Posterior cingulate gyrus (tissue), 11 donors: ENCODE measurements around the gene LENG1.

Experiments used
- DNase-seq, 10 donors: peaks; one replicate each; pipeline versions ENCODE4 v3.0.0 to v3.0.0-alpha.2; 2020 to 2021; ENCODE audit warnings: mixed read lengths in 3 of 10
- intact Hi-C: fragments of 100-400 bp; cut with DNase I; formaldehyde crosslinking; loops from one replicate; pipeline ENCODE4 v1.15.1; 2023

Gene LENG1

DNA sequence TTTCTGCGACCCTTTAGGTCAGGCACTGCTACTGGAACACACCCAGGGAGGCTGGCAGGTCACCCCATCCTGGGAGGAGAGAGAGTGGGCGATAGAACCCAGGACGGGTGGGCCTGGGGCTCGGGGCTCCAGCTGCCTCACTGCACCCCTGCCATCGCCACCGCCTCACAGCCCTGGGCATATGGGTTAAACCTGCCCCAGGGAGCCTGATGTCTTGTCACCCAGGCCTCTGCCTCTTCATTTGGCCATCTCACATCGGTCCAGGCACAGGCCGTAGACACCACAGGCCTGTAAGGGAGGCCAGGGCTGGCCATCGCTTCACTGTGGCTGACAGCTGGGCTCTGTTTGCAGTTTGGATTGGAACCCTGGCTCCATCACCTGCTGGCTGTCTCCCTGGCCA, 33.8 kb downstream of the LENG1 start:
- DNase-seq = no peak

DNA sequence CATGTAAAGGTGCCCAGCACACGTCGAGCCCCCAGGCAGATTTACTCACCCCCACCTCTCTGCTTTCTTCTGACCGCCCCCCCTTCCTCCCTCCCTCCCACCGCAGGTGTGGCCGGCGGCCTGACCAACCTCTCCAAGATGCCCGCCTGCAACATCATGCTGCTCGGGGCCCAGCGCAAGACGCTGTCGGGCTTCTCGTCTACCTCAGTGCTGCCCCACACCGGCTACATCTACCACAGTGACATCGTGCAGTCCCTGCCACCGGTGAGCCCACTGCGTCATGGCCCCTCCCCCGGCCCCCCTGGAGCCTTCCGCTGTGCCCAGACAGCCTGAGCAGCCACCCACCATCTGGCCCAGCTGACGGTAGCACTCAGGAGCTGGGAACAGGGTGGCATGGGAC, 35.1 kb downstream of the LENG1 start:
- DNase-seq = no peak
- intact Hi-C loops = no loop called here

More for the DNA sequence above, 33.8 kb downstream of the LENG1 start:
- intact Hi-C loops = no loop called here

DNA sequence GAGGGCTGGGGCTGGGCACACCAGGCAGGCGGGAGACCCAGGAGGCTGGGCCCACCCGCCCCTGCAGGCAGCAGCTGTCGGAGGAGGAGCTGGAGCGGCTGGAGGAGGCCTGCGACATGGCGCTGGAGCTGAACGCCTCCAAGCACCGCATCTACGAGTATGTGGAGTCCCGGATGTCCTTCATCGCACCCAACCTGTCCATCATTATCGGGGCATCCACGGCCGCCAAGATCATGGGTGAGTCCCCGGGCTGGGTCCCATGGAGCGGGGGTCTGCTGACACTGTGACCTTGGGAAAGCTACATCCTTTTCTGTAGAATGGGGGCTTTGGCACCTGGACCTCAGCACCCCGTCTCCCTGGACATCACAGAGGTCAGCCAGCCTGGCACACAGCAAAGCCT, 35.8 kb downstream of the LENG1 start:
- intact Hi-C loops = no loop called here
- no peak for DNase-seq

DNA sequence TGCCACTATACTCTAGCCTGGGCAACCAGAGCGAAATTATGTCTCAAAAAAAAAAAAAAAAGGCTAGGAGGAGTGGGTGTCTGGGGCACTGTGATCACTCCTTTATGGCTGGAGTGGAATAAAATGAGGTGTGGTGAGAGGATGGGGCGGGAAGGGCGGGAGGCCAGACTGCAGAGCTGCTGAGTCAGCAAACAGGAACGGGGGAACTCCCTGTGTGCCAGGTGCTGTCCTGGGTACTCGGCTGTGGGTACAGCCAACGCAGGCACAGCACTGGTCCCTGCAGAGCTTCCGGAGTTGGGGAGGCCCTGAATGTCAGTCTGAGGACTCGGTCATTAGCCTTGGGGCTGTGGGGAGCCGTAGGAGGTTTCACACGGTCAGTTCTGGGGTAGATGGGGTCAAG, 38.3 kb downstream of the LENG1 start:
- no peak for DNase-seq
- intact Hi-C loops = no loop called here

DNA sequence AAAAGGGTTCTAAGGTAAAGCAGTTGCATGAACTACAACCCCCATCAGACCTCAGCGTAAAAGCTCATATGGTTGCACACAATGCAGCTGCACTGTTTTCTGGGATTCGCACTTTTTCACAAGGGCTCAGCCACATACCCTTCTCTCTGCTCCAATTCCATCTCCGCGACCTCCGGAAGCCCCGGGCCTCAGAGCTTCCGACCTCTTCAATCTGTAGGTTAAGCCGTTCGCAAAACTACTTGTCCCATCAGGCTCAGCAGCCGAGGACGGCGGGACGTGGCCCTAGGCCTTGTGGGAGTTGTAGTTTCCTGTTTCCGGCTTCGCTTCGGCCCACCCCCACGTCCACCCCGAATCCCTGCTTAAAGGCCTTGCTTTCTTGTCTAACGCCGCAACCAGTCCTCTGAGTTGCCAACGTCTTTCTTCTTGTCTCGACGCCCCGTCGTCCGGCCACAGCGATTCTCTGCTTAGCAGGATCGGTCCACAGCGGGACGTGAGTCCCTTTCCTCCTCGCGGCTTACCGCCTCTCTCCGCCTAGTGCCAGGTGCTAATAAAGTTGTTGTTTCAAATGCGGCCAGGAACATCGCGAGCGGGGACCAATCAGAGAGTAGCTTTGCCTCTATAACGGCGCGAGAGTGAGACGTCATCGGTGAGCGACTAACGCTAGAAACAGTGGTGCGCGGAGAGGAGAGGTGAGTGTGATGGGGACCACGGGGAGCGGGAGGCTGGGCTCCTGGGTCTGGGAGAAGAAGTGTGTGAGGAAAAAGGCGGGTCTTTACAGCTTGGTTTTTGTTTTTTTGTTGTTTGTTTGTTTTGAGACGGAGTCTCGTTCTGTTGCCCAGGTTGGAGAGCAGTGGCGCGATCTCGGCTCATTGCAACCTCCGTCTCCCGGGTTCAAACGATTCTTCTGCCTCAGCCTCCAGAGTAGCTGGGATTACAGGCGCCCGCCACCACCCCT, 44.1 kb downstream of the LENG1 start, which contains the start of the genes PRPF31 and TFPT:
Gene PRPF31 (plus strand): TSS at position 646 of the 955 bp plus-strand sequence. CDS start 2,525 bp downstream, outside the sequence.
Gene TFPT (minus strand): TSS at position 549 of the 955 bp plus-strand sequence. CDS start 388 bp downstream, at position 161.
- peak; percentile 90 to 99 (median 95) for DNase-seq
- intact Hi-C loops = loop anchor here (1.0 kb wide), 2 partner anchors 13 to 22 kb away; partner anchors contain the start of genes CNOT3 and NDUFA3

DNA sequence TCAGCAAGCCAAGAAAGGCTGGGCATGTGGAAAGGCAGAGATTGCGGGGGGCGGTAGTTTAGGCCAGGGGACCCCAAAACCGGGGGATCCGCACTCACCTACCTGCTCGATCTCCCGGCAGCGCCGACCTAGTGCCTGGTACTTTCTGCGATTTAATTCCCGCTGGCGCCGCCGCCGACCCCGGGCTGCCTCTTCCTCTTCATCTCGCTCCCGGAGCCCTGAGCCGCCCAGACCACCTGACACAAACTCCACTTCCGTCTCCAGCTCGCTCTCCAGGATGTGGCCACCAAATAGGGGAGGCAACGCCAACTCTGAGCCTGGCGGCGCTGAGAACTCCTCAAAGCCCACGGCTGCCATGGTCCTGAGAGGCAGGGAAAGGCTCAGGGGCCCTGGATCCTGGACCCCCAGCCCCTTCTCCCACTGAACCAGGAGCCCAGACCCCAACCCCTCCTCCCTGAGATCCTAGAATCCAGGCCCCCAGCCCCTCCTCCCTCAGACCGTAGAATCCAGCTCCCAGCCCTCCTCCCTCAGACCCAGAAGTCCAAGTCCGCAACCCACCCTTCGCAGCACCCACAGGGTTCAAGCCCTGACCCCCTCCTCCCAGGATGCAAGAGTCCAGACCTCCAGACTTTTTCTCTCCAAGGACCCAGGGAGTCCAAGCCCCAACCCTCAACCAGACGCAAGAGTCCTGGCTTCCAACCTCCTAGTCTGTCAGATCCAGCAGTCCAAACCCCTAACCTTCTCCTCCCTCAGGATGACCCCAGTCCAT, 45.0 kb downstream of the LENG1 start:
- DNase-seq = peak in 8 of 10 donors; percentile 33 to 94 (median 48)
- intact Hi-C loops = loop anchor here (1.0 kb wide), 2 partner anchors 12 to 23 kb away; partner anchors contain the start of genes CNOT3 and NDUFA3

DNA sequence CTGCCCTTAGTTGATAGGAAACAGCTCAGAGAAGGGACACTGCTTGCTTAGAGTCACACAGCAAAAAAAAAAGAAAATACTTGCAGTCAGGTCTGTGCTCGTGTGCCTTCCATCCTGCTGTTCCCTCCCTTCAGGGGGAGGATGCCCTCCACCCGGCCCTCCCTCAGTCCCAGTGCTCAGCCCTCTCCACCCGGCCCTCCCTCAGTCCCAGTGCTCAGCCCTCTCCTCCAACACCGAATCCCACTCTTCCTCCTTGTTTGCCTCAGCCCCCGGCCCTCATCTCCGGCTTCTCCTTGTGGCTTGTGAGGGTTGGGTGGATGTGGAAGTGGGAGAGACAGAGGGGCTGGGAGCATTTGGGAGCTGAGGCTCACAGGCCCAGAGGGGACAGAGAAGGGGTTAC, 49.9 kb downstream of the LENG1 start:
- intact Hi-C loops = loop anchor here (10.0 kb wide), 1 partner anchor 125 kb away; no protein-coding TSS in a partner anchor
- DNase-seq = peak in 3 of 10 donors; percentile 56 to 87 (median 66)

DNA sequence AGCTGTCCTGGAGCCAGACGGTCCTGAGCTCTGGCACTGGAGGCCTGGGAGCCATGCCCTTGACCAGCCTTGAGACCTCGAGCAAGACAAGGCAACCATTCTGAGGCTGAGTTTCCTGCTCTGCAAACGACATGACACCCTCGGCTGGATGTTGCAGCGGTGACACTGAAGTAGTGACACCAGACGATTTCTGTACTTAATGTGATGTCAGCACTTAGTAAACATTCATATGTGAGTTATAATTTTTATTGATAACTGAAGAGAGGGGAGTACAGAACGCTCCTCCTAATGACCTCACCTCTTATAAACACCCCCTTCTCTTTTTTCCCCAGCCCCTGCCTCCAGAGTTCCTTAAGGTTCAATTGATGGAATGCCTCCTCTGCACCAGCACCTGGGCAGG, 51.0 kb downstream of the LENG1 start:
- peak in 2 of 10 donors; percentile 14 to 26 for DNase-seq
- intact Hi-C loops = loop anchor here (10.0 kb wide), 1 partner anchor 124 kb away; no protein-coding TSS in a partner anchor

DNA sequence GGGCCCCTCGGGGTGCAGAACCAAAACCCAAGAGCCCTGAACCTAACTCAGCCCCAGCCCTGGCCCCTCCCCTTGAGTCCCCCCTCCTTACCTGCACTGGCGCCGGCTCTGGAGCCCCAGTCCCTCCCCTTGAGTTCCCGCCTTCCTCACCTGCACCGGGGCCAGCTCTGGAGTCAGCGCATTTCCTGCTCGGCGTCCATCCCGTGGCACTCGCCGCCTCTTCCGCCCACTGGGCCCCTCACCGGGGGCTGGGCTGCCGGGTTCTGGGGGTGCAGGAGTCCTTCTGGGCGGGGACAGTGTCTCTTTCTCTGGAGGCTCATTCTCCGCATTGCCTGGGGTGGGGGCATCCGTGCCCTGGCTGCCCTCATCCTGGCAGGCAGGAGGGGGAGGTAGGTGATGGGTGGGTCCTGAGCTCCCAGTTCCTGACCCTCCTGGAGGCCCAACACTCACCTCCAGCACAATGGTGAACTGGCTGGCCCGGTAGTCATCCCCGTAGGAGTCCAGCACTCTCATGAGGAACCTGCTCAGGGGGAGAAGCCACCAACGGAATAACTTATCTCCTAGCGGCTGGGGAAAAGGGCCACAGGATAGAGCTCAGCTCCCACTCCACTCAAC, 51.5 kb downstream of the LENG1 start:
- peak in 3 of 10 donors; percentile 48 to 66 (median 52) for DNase-seq
- intact Hi-C loops = loop anchor here (10.0 kb wide), 1 partner anchor 123 kb away; no protein-coding TSS in a partner anchor

DNA sequence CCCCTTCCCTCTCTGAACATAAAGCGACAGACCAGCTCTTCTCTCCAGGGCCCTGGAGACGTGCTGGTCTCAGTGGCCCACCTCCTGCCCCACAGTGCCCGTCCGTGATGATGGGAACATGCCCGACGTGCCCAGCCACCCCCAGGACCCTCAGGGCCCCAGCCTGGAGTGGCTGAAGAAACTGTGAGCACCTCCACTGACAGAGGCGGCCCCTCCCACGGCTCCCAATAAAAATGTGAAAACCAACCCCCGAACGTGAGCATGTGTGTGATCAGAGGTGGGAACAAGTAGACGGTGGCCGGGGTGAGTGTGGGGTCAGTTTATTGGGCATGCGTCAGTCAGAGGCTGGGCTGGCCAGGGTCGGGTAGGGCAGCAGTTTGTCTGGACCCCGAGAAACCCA, 52.8 kb downstream of the LENG1 start:
- intact Hi-C loops = loop anchor here (10.0 kb wide), 1 partner anchor 122 kb away; no protein-coding TSS in a partner anchor
- peak in 2 of 10 donors; percentile 44 to 50 for DNase-seq

DNA sequence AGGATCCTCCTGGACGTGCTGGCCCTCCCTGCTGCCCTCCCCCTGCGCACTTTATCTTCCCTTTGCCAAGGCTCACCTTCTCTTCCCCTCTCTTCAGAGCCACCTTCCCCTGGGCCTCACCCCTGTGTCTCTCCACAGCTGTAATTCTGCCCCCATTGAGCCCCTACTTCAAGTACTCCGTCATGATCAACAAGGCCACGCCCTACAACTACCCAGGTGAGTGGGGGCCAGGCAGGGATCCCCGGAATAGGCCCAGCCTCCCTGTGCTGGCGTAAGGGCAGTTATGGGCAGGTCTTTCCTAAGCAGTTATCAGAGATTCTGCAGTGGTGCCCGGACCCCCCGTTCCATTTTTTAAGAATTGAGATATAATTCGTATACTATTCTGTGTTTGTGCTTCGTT, 53.7 kb downstream of the LENG1 start:
- intact Hi-C loops = loop anchor here (10.0 kb wide), 1 partner anchor 121 kb away; no protein-coding TSS in a partner anchor
- peak in 3 of 10 donors; percentile 18 to 55 (median 34) for DNase-seq
